NCI-H748 (cell line): ENCODE measurements around the gene RRP36.
A peak's percentile ranks its signal among the peaks of the same experiment; 100 is the strongest.
"Not testable (repeated sequence)": the region's sequence is repeated elsewhere in the genome, so short reads cannot be mapped to it uniquely, and the experiment has no call there.

ENCODE experiments used
- DNase-seq: peaks from one replicate; lab custom pipeline; 2025; ENCODE audit not compliant: unreplicated experiment; lab: John Stamatoyannopoulos, UW

Gene RRP36, protein sequence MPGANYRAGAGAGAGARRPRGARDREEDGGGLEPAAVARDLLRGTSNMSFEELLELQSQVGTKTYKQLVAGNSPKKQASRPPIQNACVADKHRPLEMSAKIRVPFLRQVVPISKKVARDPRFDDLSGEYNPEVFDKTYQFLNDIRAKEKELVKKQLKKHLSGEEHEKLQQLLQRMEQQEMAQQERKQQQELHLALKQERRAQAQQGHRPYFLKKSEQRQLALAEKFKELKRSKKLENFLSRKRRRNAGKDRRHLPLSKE

DNA sequence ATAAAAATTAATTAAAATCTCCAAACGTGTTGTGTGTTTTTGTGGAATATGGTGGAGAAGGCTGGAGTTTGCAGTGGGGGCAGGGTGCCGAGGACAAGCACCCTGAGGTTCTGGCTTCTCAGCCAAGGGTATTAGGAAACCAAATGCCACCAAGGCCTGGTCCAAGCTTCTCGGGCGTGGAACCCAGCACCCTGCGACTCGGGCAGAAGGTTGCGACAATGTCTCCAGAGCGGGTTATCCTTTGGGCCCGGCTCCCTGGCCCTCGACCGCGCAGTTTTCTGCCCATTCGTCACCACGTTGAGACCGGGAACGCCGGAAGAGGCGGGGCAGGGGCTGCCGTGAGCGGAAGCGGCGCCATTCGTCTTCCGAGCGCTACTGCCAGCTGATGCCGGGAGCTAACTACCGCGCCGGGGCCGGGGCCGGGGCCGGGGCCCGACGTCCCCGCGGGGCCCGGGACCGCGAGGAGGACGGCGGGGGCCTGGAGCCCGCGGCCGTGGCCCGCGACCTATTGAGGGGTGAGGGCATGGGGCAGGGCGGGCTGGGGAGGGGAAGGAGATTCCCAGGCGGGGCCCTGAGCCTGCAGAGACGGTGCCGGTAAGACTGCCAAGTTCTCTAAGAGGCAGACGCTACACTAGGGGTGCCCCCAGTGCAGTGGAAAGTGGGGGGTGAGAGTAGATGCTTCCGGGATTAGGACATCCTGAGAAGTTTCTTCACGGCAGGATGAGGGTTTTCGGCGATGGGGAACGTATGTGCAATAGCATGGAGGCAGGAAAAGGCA lies at the start of gene RRP36:
Gene RRP36 (plus strand): TSS at position 354 of the 778 bp plus-strand sequence. CDS start 32 bp downstream, at position 386.
- peak; percentile 87 for DNase-seq

DNA sequence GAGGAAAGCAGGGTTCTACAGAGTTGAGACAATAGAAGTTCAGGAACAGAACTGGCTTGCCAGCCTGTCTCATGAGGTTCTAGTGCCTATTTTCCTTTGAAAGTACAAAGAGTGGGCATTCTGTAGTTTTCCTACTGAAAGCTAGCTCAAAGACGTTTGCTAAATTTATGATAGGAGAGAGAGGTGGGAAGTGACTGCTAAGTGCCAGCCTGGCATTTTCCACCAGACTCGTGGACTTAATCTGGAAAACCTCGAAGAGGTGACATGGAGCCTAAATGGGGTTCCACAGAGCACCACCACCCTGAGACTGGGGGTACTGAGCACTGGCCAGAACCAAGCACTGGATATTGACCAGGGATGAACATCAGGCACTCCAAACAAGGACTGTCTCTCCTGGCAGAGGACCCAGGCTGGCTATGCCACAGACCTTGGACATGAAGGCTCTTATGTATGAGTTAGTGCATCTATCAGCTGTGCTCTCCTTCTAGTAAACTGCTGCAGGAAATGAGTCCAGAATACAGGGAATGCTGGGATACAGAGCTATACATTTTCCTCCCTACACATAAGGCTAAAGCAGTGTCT lies 49.6 kb upstream of the RRP36 start:
- DNase-seq: no peak

DNA sequence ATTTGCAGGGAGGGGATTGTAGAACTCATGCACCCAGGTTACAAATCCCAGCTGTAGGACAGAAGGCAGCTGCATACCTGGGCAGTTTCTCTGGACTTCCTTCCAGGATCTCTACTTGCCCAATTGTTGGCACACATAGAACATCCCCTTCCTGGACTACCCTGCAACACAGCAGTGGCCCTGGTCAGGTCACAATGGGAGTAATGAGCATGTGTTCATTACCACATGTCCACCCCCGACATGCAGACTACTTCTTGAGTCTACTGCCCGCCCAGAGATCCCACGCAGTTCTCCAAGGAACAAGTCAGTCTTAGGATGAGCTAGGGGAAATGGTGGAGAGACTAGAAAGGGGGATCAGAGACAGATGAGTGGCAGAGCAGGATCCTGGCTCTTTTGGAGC lies 47.5 kb upstream of the RRP36 start:
- DNase-seq: no peak

DNA sequence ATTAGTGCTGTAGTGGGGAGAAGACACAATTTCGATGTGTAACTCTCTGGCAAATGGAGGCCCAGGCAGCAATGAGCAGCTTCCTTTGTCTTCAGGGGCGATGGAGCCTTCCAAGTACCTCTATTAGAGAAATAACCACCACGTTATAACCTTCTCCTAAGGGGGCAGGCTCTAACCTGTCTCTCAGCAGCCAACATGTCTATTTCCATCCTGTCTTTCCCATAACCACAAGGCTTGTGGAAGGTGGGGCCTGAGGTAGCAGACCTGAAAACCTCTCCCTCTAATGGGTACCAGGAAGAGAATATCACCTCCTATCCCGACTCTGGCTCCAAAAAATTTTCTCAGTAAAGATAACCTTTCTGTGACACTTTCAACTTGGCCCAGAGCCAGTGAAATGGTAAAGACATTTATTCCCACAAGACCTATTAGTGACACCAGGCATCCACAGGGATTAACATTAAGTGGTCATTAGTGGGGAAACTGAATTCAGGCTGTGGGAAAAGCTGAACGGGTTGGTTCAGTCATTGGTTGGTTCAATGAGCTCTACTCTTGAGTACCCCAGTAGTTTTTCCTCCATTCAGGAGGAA lies 46.4 kb upstream of the RRP36 start:
- no peak for DNase-seq

DNA sequence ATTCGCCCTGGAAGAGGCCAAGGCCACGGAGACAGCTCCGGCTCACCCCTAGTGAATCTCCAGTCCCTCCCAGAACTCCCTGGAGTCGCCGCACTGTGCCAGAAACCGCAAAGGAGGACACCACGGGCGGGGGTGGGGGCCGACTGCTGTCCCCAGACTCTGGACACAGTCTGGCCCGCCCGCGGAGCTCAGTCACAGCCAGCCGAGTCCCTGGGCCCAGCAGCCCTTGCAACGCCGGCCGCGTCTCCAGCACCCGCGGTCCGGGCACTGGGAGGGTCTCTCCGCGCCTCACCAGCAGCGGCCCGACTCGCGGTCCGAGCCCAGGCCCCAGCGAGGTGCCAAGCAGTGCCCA lies 43.0 kb upstream of the RRP36 start:
- peak; percentile 47 for DNase-seq

DNA sequence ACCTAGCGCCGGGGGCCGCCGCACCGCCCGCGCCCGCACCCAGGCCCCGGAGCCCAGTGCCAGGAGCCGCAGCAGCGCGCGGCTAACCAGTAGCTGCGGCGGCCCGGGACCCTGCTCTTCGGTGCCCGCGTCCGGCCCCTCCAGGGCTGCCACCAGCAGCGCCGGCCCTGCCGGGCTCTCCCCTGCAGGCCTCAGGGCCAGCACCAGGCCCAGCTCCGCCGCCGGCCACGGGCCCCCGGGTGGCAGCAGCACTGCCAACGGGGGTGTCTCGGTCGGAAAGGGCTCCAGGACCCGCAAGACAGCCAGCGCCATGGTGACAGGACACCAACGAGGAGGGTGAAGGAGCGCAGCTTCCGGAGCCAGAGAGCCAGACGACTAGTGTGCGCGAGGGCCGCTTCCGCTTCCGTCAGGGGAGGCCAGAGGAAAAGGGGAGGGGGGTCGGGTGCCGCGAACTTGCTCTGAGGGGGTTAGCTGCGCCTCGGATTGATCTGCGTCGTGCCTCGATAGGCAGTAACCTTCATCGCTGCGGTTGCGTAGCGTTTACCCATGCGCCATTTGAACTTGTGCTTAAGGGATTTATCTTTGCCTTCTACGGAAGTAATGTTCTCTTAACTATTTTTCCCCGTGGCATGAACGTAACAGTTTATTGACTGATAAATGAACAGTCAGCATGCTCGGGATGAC lies 42.4 kb upstream of the RRP36 start, which contains the start of gene PEX6:
Gene PEX6 (minus strand): TSS at position 343 of the 684 bp plus-strand sequence. CDS start 31 bp downstream, at position 312.
- DNase-seq: peak; percentile 97

DNA sequence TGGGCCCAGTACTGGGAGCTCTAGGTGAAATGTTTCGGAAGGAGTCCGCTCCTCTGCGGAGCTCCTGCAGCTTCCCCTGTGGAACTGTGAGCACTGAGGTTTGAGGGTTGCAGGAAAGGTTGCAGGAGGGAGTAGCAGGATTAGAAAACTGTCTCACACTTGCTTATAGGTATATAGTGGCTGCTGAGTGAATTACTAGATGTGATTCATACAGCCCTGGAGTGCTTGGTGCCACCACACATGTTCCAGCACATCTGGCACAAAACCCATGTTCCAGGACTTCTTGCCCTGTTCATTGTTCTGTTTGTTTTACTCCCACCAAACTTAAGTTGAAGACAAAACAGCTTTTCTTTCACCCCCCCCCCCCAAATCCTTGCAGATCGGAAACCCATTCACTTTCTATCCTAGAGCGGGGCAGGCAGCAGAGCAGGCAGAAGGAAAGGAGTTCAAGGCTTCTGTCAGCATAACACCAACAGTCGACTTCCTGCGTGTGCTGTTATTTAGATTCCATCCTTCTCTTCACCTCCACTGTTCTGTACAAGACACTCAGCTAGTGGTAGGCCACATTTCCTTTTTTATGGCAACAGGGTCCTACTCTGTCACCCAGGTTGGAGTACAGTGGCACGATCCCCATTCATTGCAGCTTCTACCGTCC lies 41.8 kb upstream of the RRP36 start:
- DNase-seq: no peak

DNA sequence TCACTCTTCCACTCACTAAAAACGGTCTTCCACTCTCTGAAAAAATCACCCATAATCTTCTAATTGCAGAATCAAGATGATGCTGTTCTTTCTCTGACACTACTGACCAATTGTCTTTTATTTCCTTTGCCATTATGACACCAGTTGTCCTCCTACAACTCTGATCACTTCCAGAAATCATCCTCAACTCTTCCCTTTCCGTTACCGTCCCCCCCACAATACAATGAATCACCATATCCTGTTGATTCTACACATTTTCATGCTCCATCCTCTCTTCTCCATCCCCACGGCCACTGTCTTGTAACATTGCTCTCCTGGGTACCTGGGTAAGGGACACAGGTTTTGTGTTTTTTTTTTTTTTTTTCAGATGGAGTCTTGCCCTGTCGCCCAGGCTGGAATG lies 39.6 kb upstream of the RRP36 start:
- no peak for DNase-seq

DNA sequence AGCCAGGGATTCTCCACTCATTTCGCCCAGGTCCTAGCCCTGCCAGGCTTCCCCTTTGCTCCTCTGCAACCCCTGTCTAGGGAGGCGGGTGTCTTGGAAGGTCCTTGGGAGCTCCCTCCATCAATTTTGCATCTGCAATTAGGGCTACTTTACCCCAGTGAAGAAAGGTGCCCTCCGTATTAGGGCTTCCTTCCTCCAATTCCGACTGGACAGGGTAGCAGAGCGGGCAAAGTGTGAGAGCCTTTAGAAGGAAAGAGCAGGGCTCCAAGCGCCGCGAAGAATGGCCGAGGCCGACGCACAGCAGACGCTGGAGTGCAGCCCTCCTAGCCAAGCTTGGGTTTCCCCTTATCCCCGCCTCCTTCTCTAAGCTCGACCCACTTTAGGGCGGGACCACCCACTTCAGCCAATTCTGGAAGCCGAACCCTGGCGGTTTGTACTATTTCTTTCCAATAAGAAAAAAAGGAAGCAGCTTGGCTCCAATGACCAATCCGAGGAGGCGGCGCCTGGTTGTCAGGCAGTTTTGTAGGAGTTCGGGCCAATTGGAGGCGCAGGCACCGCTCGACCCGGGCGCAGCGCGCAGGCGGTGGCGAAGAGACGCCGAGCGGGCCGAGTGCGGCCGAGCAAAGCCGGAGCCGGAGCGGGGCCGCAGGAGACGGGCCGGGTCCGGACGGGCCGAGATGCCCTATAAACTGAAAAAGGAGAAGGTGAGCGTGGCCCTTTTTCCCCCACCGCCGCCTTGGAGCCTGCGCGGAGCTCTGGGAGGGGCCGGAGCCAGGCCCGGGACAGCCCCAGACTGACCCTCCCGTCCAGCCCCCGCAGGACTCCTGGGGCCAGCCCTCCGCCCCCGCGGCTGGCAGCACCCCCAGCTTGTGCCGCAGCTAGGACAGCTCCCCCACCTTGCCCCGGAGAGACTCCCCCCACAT lies 37.2 kb upstream of the RRP36 start, which contains the start of gene PPP2R5D:
Gene PPP2R5D (plus strand): TSS at position 570 of the 923 bp plus-strand sequence. CDS start 108 bp downstream, at position 678.
- DNase-seq: peak; percentile 100

DNA sequence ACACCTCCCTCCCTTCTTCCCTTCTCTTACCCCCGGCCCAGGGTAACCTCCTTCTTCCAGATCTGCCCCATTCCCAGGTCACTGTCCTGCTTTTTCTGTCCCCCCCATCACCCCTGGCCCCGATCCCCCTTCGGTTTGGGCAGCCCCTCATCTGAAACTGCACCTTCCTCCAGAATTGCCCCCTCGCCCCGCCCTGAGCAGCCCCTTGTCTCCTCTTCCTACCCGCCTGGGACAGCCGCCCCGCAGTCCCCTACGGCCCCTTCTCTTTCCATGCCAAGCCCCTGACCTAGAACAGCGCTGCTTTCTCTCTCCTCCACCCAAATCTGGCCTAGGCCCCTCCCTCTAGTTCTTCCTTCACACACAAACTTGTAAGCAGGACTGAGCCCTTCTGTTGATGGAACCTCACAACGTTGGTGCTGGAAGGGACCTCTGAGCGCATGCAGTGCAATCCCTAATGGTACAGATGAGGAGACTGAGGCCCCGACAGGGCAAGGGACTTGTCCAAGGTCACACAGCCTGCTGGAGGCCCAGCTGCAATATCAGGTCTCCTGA lies 36.4 kb upstream of the RRP36 start:
- DNase-seq: no peak

DNA sequence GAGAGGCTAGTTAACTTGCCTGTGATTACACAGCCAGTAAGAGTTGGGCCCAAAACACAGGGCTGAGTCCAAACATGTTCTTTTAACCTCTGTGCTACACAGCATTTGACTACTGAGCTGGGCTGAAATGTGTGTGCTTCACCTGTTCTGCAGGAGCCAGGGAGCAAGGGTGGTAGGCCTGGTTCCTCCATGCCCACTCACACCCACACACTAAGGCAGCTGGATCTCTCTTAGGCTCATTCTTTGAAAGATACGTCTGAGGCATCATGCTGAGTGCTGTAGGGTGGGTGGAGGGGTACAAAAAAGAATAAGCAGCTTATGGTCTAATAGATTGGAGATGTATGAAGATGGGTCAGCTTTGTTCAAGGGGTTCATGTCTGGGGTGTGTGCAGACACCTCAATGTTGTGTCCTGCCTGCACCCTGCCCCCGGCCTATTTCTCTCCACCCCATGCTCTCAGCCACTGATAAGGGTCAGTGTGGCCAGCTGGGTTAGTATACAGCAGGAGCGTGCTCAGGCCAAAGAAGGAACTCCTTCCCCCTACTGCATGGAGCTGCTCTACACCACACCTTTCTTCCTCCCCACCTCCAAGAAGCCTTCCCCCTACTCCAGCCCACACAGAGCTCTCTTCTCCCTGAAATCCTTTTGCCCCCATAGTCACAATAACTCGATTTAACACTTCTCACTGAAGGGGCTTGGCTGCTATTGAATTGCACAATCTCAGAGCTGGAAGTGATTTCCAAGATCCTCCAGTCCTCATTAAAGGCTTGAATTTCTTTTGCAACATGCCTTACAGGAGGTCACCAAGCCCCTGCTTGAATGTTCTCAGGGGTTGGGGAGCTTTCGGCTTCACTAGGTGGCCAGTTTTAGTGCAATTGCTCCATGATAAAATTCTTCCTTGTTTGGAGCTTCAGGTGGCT lies 33.6 kb upstream of the RRP36 start:
- DNase-seq: no peak

DNA sequence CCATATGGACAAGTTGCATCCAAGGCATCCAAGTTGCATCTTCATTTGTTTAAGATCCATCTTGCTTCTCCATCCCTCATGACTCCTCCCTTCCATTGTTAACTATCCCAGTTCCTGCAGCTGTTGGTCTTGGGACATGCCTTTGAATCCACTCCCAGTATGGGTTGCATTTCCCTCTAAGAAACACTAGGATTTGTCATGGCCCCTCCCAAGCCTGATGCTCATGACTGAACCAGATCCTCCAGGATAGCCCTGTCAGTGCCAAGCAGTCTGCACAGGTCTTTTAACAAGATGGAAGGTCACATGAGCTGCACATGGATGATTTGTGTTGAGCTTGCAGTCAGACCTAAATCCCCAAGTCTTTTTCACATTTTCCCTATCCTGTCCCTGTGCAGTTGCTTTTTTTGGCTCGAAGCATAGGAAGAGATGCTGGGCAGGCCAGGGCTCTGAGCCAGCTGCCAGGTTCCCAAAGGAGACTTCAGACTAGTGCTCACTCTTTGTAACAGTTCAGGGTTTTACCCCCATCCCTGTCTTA lies 32.9 kb upstream of the RRP36 start:
- no peak for DNase-seq

DNA sequence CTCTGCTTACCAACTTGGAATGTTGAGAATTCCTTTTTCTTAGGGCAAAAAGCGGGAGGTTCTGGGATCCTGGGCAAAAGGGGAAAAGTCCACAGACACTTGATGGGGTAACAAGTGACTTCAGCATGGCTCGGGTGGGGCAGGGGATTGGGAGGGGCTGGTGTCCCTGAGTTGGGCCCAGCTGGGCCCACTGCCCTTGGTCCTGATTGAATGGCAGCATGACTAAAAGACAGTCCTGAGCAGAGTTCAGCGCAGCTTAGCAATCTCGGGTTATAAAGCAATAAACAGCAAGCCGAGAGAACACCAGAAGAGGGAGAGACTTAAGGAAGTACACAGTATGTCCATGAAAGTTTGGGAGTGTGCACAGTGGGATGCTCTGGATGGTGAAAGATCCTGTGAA lies 31.5 kb upstream of the RRP36 start:
- DNase-seq: no peak

DNA sequence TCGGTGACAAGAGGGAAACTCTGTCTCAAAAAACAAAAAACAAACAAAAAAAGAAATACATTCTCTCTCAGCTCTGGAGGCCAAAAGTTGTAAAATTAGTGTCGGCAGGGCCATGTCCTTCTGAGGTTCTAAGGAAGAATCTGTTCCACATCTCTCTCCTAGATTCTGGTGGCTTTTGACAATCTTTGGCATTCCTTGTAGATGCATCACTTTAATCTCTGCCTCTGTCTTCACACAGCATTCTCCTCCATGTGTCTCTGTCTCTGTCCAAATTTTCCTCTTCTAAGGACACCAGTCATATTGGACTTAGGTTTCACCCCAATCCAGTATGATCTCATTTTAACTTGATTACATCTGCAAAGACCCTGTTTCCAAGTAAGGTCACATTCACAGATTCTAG lies 28.0 kb upstream of the RRP36 start:
- no peak for DNase-seq

DNA sequence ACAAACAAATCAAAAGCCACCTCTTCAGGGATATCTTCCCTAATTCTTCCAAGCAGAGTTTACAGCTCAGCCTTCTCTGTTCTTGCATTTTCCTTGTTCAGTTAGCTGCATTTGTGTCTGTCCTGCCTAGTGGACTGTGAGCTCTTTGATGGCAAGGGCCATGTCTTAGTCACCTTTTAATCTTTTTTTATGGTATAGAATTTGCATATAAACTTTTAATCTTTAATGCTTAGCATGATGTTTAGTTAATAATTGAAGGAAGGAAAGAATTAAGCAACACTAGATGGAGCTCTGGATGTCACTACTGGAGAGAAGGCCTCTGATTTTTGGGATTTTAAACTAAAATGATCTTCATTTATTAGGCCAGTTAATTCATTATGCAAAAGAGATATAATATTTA lies 24.9 kb upstream of the RRP36 start:
- no peak for DNase-seq

DNA sequence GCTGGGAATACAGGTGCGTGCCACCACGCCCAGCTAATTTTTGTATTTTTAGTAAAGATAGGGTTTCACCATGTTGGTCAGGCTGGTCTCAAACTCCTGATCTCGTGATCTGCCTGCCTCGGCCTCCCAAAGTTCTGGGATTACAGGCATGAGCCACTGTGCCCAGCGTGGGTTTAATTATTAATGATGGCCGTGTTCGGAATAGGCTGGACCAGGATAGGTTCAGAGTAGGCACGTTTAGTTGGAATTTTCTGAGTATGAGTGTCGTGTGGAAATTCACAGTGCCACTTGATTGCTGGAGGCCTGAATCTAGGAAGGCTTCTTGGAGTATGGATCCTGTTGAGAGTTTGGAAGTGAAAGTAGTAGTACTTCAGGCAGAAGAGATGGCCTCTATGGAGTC lies 23.2 kb upstream of the RRP36 start:
- not testable (repeated sequence) for DNase-seq

DNA sequence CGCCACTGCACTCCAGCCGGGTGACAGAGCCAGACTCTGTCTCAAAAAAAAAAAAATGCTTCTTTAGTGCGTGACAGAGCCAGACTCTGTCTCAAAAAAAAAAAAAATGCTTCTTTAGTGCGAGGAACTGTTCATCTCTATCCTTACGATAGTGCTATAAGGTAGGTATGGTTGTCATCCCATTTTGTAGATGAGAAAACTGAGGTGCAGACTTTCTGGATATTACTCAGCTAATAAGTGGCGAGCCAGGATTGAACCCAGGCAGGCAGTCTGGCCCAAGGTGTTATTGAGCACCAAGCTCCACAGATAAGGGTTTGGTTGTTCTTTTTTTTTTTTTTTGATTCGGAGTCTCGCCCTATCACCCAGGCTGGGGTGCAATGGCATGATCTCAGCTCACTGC lies 19.6 kb upstream of the RRP36 start:
- DNase-seq: no peak

DNA sequence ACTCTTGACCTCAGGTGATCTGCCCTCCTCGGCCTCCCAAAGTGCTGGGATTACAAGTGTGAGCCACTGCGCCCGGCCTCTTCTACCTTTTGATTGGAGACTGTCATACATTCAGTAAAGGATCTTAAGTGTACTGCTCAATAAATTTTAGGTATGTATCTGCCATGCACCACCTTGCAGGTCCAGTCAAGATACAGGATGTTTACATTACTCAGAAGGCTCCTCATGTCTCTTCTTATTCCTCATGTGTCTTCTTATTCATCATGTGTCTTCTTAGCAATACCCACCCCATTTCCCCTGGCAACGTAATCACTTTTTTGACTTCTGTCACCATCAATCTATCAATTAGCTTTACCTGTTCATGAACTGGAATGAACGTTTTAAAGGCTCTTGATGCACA lies 15.6 kb upstream of the RRP36 start:
- no peak for DNase-seq
